Right lobe of liver (tissue), 6 donors: Measurements from ENCODE around the gene PSMG2. TPM values are rescaled to one million over a fixed set of nuclear protein-coding genes. Genes with fewer than 3 reads are reported as not detected.
A peak's percentile ranks its signal among the peaks of the same experiment; 100 is the strongest.

ENCODE experiments used
- ATAC-seq, 4 donors: fragments of 200-7000 bp; cut with Tn5 transposase; one replicate each; pipeline ENCODE4 v1.9.1; 2020; ENCODE audit warnings: mild to moderate bottlenecking in 4 of 4, moderate library complexity in 4 of 4
- DNase-seq, 3 donors: peaks; one replicate each; pipeline ENCODE4 v3.0.0-alpha.2; 2020
- H3K27ac ChIP-seq, 3 donors: fragments of 200-600 bp; one replicate each; pipeline ENCODE4 v1.8.0; 2022
- H3K27me3 ChIP-seq, 2 donors: fragments of 200-600 bp; one replicate each; pipeline ENCODE4 v1.8.0; 2022
- H3K36me3 ChIP-seq, 4 donors: fragments of 200-600 bp; sonication (generic) in 1 of 4; one replicate each; pipeline versions ENCODE4 v1.5.1 to v1.8.0; 2017 to 2022; ENCODE audit warnings: control low read depth in 1 of 4
- H3K4me1 ChIP-seq, 4 donors: fragments of 200-600 bp; sonication (generic) in 1 of 4; one replicate each; pipeline versions ENCODE4 v1.5.1 to v1.8.0; 2017 to 2022; ENCODE audit warnings: control low read depth in 1 of 4
- H3K4me3 ChIP-seq, 3 donors: fragments of 200-600 bp; one replicate each; pipeline ENCODE4 v1.8.0; 2022
- H3K9me3 ChIP-seq, 4 donors: fragments of 200-600 bp; sonication (generic) in 1 of 4; one replicate each; pipeline versions ENCODE4 v1.5.1 to v1.8.0; 2017 to 2022; ENCODE audit warnings: control low read depth in 1 of 4
- CTCF ChIP-seq, 4 donors: fragments of 200-600 bp in 3 of 4; fragments of 450-650 bp in 1 of 4; IDR thresholded peaks; one replicate each; pipeline versions ENCODE4 v1.5.1 to v1.8.0; 2016 to 2022; ENCODE audit warnings: antibody characterized with exemption in 4 of 4, mild to moderate bottlenecking in 2 of 4
- POLR2A ChIP-seq: fragments of 450-650 bp; IDR thresholded peaks from one replicate; pipeline ENCODE4 v1.6.1; 2017; ENCODE audit warnings: antibody characterized with exemption, mild to moderate bottlenecking
- WGBS: methylation state at CpG from one replicate; pipeline ENCODE4 v1.1.6; 2018; ENCODE audit warnings: low coverage, low lambda C conversion rate; ENCODE audit not compliant: insufficient coverage; ENCODE audit errors: missing lambda C conversion rate; 5-methylcytosine and 5-hydroxymethylcytosine counted together
- intact Hi-C, 2 donors: fragments of 100-400 bp; cut with DNase I; formaldehyde crosslinking; loops; one replicate each; pipeline versions ENCODE4 v1.11.2 to v1.14.1; 2022
- total RNA-seq, 6 experiments: library from RNA; depleted of rRNA in 2 of 6; stranded (reverse); fragments of >200 nt in 2 of 6; fragmentation: NEBNext Ultra II Directional in 3 of 6; extraction: Animal tissue kit (Norgen Biotek cat#: 25700) in 3 of 6; gene quantifications; one replicate each; pipeline versions ENCODE4 v1.1.0 to v1.2.4, GENCODE V29; 2016 to 2023
- donor health status: DM: no; HTN: yes; CAD: no.
- donor health status: DM: no; HTN: no; CAD: no.
- donor health status: DM: no; HTN: no; CAD: no.
- donor health status: DM: no; HTN: yes; CAD: no.
- donor health status: DM: no; HTN: yes; CAD: no.

The PSMG2 gene
- total RNA-seq, 6 experiments from 2014 or later = 27.2 to 37.4 (median 30.7) TPM

- DNase-seq (no peak), ATAC-seq (no peak)
- H3K36me3 ChIP-seq = peaks cover 0 to 33% (median 5%) of the 10 kb centered on the region in 4 donors
- TF ChIP-seq POLR2A (no peak), CTCF (IDR thresholded peaks at IDR 0.05) (no peak)
- H3K4me1 ChIP-seq = no peaks in the 10 kb centered on the region
- intact Hi-C loops = loop anchor here in 1 of 2 donors (5.0 kb wide), 1 partner anchor 206 kb away; no protein-coding TSS in a partner anchor
- no peaks in the 10 kb centered on the region for H3K9me3 ChIP-seq
- no peak overlapping the region for H3K27ac ChIP-seq
- 47% methylated on average over 4 of the region's 4 CpGs for WGBS
- no peak overlapping the region for H3K4me3 ChIP-seq
- no peaks in the 10 kb centered on the region for H3K27me3 ChIP-seq
Measured at GRCh38 chr18:12726331-12726730, 23.5 kb downstream of the PSMG2 start.

GRCh38 chr18:12726774-12727550 lies 24.1 kb downstream of the PSMG2 start:
- Histone ChIP-seq H3K27me3 (no peaks in the 10 kb centered on the region), H3K4me3 (no peak overlapping the region), H3K9me3 (no peaks in the 10 kb centered on the region), H3K36me3 (peaks cover 0 to 33% (median 3%) of the 10 kb centered on the region in 4 donors), H3K27ac (no peak overlapping the region), H3K4me1 (no peaks in the 10 kb centered on the region)
- no peak for TF ChIP-seq POLR2A
- TF ChIP-seq CTCF (IDR thresholded peaks at IDR 0.05) = peak; percentile 81 to 93 (median 85)
- WGBS = 34% methylated on average over 6 of the region's 14 CpGs
- intact Hi-C loops = loop anchor here in 1 of 2 donors (5.0 kb wide), 1 partner anchor 205 kb away; no protein-coding TSS in a partner anchor
- peak; percentile 84 to 94 (median 88) for ATAC-seq
- DNase-seq = no peak

GRCh38 chr18:12737243-12737902 lies 34.5 kb downstream of the PSMG2 start:
- Histone ChIP-seq H3K9me3 (no peaks in the 10 kb centered on the region), H3K4me1 (no peaks in the 10 kb centered on the region), H3K36me3 (no peaks in the 10 kb centered on the region), H3K4me3 (no peak overlapping the region), H3K27ac (no peak overlapping the region), H3K27me3 (no peaks in the 10 kb centered on the region)
- 72% methylated on average over 18 of the region's 19 CpGs for WGBS
- no peak for TF ChIP-seq POLR2A
- no peak for TF ChIP-seq CTCF (IDR thresholded peaks at IDR 0.05)
- DNase-seq (no peak), ATAC-seq (no peak)
- intact Hi-C loops = loop anchor here (5.0 to 10.0 kb wide), 2 partner anchors 155 to 197 kb away; no protein-coding TSS in a partner anchor

- 84% methylated on average over 5 of the region's 6 CpGs for WGBS
Measured at GRCh38 chr18:12741351-12741750, 38.5 kb downstream of the PSMG2 start.

More at GRCh38 chr18:12741351-12741750, 38.5 kb downstream of the PSMG2 start:
- Histone ChIP-seq H3K4me3 (no peak overlapping the region), H3K9me3 (no peaks in the 10 kb centered on the region), H3K36me3 (no peaks in the 10 kb centered on the region), H3K27ac (no peak overlapping the region), H3K27me3 (no peaks in the 10 kb centered on the region), H3K4me1 (no peaks in the 10 kb centered on the region)
- no peak for DNase-seq
- no peak for ATAC-seq
- intact Hi-C loops = no loop called here
- TF ChIP-seq CTCF (IDR thresholded peaks at IDR 0.05) = no peak
